ENCODE data around the gene POP7.

- TF ChIP-seq, protein P1, sequence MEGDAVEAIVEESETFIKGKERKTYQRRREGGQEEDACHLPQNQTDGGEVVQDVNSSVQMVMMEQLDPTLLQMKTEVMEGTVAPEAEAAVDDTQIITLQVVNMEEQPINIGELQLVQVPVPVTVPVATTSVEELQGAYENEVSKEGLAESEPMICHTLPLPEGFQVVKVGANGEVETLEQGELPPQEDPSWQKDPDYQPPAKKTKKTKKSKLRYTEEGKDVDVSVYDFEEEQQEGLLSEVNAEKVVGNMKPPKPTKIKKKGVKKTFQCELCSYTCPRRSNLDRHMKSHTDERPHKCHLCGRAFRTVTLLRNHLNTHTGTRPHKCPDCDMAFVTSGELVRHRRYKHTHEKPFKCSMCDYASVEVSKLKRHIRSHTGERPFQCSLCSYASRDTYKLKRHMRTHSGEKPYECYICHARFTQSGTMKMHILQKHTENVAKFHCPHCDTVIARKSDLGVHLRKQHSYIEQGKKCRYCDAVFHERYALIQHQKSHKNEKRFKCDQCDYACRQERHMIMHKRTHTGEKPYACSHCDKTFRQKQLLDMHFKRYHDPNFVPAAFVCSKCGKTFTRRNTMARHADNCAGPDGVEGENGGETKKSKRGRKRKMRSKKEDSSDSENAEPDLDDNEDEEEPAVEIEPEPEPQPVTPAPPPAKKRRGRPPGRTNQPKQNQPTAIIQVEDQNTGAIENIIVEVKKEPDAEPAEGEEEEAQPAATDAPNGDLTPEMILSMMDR (conservative IDR thresholded peaks at IDR 0.05; ENCODE audit: low read depth, low read length), result no peak
- no peak for TF ChIP-seq MXI1 (IDR thresholded peaks at IDR 0.05; ENCODE audit: borderline replicate concordance, low read depth, low read length)
- no peak for TF ChIP-seq POLR2A (IDR thresholded peaks at IDR 0.05; ENCODE audit: low read depth, low read length)
- no peak for TF ChIP-seq FOS (IDR thresholded peaks at IDR 0.05; ENCODE audit: low read depth, low read length)
- TF ChIP-seq MAFK (IDR thresholded peaks at IDR 0.05; ENCODE audit: low read depth, low read length), result no peak
- no peak for TF ChIP-seq NFE2L2 (IDR thresholded peaks at IDR 0.05; ENCODE audit: low read depth, low read length)
- no peak for TF ChIP-seq RAD21 (IDR thresholded peaks at IDR 0.05; ENCODE audit: low read length)
These were observed 11.7 kb upstream of the POP7 start, which contains the start of gene GIGYF1 for GRCh38 chr7:100694098-100694745.

All from IMR-90 (cell line).